ENCODE results near the gene ERG. TPM values are rescaled to one million over a fixed set of nuclear protein-coding genes. Genes with fewer than 3 reads are reported as not detected.

ERG gene
- total RNA-seq, 1 donor from 2014 or later = not detected

- H3K9me3 Mint-ChIP-seq (ENCODE audit: low read depth) = no peaks in the 10 kb centered on the region
- H3K4me3 Mint-ChIP-seq (ENCODE audit: low read depth) = no peak overlapping the region
- H3K27me3 Mint-ChIP-seq = peaks cover 10% of the 10 kb centered on the region
- H3K4me1 Mint-ChIP-seq (ENCODE audit: low read depth) = peaks cover 33% of the 10 kb centered on the region
- no peaks in the 10 kb centered on the region for H3K36me3 Mint-ChIP-seq (ENCODE audit: insufficient read depth)
- no peak for DNase-seq (ENCODE audit: low spot score, unreplicated experiment)
- no peak overlapping the region for H3K27ac Mint-ChIP-seq
- TF ChIP-seq, protein P1, sequence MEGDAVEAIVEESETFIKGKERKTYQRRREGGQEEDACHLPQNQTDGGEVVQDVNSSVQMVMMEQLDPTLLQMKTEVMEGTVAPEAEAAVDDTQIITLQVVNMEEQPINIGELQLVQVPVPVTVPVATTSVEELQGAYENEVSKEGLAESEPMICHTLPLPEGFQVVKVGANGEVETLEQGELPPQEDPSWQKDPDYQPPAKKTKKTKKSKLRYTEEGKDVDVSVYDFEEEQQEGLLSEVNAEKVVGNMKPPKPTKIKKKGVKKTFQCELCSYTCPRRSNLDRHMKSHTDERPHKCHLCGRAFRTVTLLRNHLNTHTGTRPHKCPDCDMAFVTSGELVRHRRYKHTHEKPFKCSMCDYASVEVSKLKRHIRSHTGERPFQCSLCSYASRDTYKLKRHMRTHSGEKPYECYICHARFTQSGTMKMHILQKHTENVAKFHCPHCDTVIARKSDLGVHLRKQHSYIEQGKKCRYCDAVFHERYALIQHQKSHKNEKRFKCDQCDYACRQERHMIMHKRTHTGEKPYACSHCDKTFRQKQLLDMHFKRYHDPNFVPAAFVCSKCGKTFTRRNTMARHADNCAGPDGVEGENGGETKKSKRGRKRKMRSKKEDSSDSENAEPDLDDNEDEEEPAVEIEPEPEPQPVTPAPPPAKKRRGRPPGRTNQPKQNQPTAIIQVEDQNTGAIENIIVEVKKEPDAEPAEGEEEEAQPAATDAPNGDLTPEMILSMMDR (IDR thresholded peaks at IDR 0.05; ENCODE audit: unreplicated experiment) = no peak
These were observed 26.2 kb upstream of the ERG start for GRCh38 chr21:38524168-38525153.

DNA sequence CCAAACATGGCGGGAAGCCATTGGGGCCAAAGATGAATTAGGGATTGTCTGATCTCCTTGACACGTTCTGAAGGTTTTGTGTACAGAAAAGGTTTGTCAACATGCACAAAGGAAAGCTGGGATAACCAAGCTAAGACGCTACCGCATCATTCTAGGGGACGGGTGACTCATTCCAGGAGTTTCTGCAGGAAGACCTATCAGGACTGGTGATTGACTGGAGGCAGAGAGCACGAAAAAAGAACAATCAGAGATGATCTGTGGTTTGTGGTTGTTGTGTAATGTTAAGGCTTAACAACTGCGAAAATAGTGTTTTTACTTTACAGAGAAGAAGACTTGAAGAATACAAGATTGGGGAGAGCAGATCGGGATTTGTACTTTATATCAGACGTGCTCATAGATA, 22.2 kb upstream of the ERG start:
- TF ChIP-seq, protein P1 (IDR thresholded peaks at IDR 0.05; ENCODE audit: unreplicated experiment) = no peak
- no peak overlapping the region for H3K27ac Mint-ChIP-seq
- H3K4me3 Mint-ChIP-seq (ENCODE audit: low read depth) = no peak overlapping the region
- no peak for DNase-seq (ENCODE audit: low spot score, unreplicated experiment)
- no peaks in the 10 kb centered on the region for H3K36me3 Mint-ChIP-seq (ENCODE audit: insufficient read depth)
- peaks cover 24% of the 10 kb centered on the region for H3K4me1 Mint-ChIP-seq (ENCODE audit: low read depth)
- H3K27me3 Mint-ChIP-seq = peaks cover 9% of the 10 kb centered on the region
- H3K9me3 Mint-ChIP-seq (ENCODE audit: low read depth) = no peaks in the 10 kb centered on the region

- Mint-ChIP-seq H3K4me3 (ENCODE audit: low read depth) (no peak overlapping the region), H3K27me3 (peaks cover 2% of the 10 kb centered on the region), H3K27ac (no peak overlapping the region), H3K36me3 (ENCODE audit: insufficient read depth) (no peaks in the 10 kb centered on the region), H3K9me3 (ENCODE audit: low read depth) (no peaks in the 10 kb centered on the region), H3K4me1 (ENCODE audit: low read depth) (no peaks in the 10 kb centered on the region)
- DNase-seq (ENCODE audit: low spot score, unreplicated experiment) = no peak
- TF ChIP-seq, protein P1 (IDR thresholded peaks at IDR 0.05; ENCODE audit: unreplicated experiment) = no peak
These were observed 13.5 kb upstream of the ERG start for GRCh38 chr21:38511662-38512243.

- Mint-ChIP-seq H3K9me3 (ENCODE audit: low read depth) (no peaks in the 10 kb centered on the region), H3K27ac (no peak overlapping the region), H3K4me1 (ENCODE audit: low read depth) (no peaks in the 10 kb centered on the region), H3K27me3 (peaks cover 2% of the 10 kb centered on the region), H3K4me3 (ENCODE audit: low read depth) (no peak overlapping the region), H3K36me3 (ENCODE audit: insufficient read depth) (no peaks in the 10 kb centered on the region)
- no peak for DNase-seq (ENCODE audit: low spot score, unreplicated experiment)
- TF ChIP-seq, protein P1 (IDR thresholded peaks at IDR 0.05; ENCODE audit: unreplicated experiment) = no peak
These were observed 12.9 kb upstream of the ERG start for GRCh38 chr21:38511198-38511597.

GRCh38 chr21:38507374-38507942, 9.2 kb upstream of the ERG start:
- Mint-ChIP-seq H3K9me3 (ENCODE audit: low read depth) (no peaks in the 10 kb centered on the region), H3K4me1 (ENCODE audit: low read depth) (peaks cover 2% of the 10 kb centered on the region), H3K4me3 (ENCODE audit: low read depth) (no peak overlapping the region), H3K27ac (no peak overlapping the region), H3K27me3 (peaks cover 2% of the 10 kb centered on the region), H3K36me3 (ENCODE audit: insufficient read depth) (no peaks in the 10 kb centered on the region)
- TF ChIP-seq, protein P1 (IDR thresholded peaks at IDR 0.05; ENCODE audit: unreplicated experiment) = no peak
- DNase-seq (ENCODE audit: low spot score, unreplicated experiment) = no peak
